H1 (cell line): Measurements from ENCODE around the gene MIER2. TPM values are rescaled to one million over a fixed set of nuclear protein-coding genes. Genes with fewer than 3 reads are reported as not detected.
"Not testable (repeated sequence)": the region's sequence is repeated elsewhere in the genome, so short reads cannot be mapped to it uniquely, and the experiment has no call there.

Source experiments
- CTCF ChIA-PET: fragments of 300-600 bp; sonication (Branson Sonifier 250); formaldehyde crosslinking; loops from one replicate; lab custom pipeline; 2021; ENCODE audit not compliant: partially characterized antibody; lab: Charles Lee
- POLR2A ChIA-PET: fragments of 300-600 bp; sonication (Branson Sonifier 250); formaldehyde crosslinking; loops from one replicate; lab custom pipeline; 2021; ENCODE audit warnings: inconsistent platforms; ENCODE audit not compliant: partially characterized antibody; lab: Charles Lee
- DNase-seq, 2 experiments: peaks; one replicate each; pipeline versions ENCODE4 v3.0.0 to v3.0.0-alpha.2; 2010 to 2022; ENCODE audit warnings: low spot score in 2 of 2, low read depth in 1 of 2, mixed read lengths in 1 of 2
- FAIRE-seq: peaks from 2 replicates; lab custom pipeline; 2011; peaks lifted over from hg19 to GRCh38; lab: Jason Lieb, UNC
- H2AFZ ChIP-seq: 2 replicates; pipeline ENCODE4 v1.8.1; 2012; ENCODE audit warnings: low read length, inconsistent platforms
- H2AK5ac ChIP-seq: 2 replicates; pipeline ENCODE4 v1.6.1; 2013; ENCODE audit warnings: low read depth, low read length
- H2BK120ac ChIP-seq: replicated peaks from 2 replicates; pipeline ENCODE3; 2013; ENCODE audit warnings: low read depth, low read length, inconsistent platforms
- H2BK12ac ChIP-seq: 2 replicates; pipeline ENCODE4 v1.6.1; 2013; ENCODE audit warnings: low read depth, low read length
- H2BK15ac ChIP-seq: 2 replicates; pipeline ENCODE4 v1.6.1; 2013; ENCODE audit warnings: low read length
- H2BK20ac ChIP-seq: 2 replicates; pipeline ENCODE4 v1.6.1; 2013; ENCODE audit warnings: low read length
- H2BK5ac ChIP-seq: 2 replicates; pipeline ENCODE4 v1.6.1; 2013; ENCODE audit warnings: low read depth, low read length
- H3K14ac ChIP-seq: 2 replicates; pipeline ENCODE4 v1.6.1; 2013; ENCODE audit warnings: inconsistent platforms; ENCODE audit not compliant: insufficient read length
- H3K18ac ChIP-seq: 2 replicates; pipeline ENCODE4 v1.6.1; 2013; ENCODE audit warnings: low read length; ENCODE audit errors: extremely low read depth
- H3K23ac ChIP-seq: 2 replicates; pipeline ENCODE4 v1.6.1; 2013; ENCODE audit warnings: inconsistent platforms; ENCODE audit not compliant: insufficient read length
- H3K23me2 ChIP-seq: 2 replicates; pipeline ENCODE4 v1.6.1; 2013; ENCODE audit warnings: low read depth, low read length
- H3K27ac ChIP-seq: 2 replicates; pipeline ENCODE4 v1.6.1; 2011; ENCODE audit warnings: low read depth, low read length, inconsistent platforms
- H3K27me3 ChIP-seq, 4 experiments: replicated peaks in 1 of 4; 1 replicate in 1 of 4; 2 replicates in 3 of 4; pipeline versions ENCODE4 v1.6.1 to v1.8.1; 2011 to 2013; ENCODE audit warnings: low read length in 3 of 4, mild to moderate bottlenecking in 3 of 4, inconsistent platforms in 2 of 4, mixed read lengths in 2 of 4, moderate library complexity in 1 of 4; ENCODE audit not compliant: control insufficient read depth in 3 of 4, insufficient read depth in 3 of 4; ENCODE audit errors: extremely low read depth in 1 of 4
- H3K36me3 ChIP-seq, 4 experiments: 2 replicates each; pipeline versions ENCODE4 v1.6.1 to v1.8.1; 2011 to 2013; ENCODE audit warnings: mild to moderate bottlenecking in 4 of 4, low read length in 3 of 4, moderate library complexity in 2 of 4, control low read depth in 1 of 4, inconsistent platforms in 1 of 4; ENCODE audit not compliant: insufficient read depth in 4 of 4, control insufficient read depth in 2 of 4
- H3K4ac ChIP-seq: replicated peaks from 2 replicates; pipeline ENCODE3; 2013; ENCODE audit warnings: low read length, low read depth, mixed read lengths, inconsistent platforms; ENCODE audit not compliant: insufficient read length
- H3K4me1 ChIP-seq, 4 experiments: replicated peaks in 1 of 4; 1 replicate in 1 of 4; 2 replicates in 3 of 4; pipeline versions ENCODE4 v1.6.1 to v1.8.1; 2011 to 2013; ENCODE audit warnings: low read length in 3 of 4, inconsistent platforms in 2 of 4, mixed read lengths in 1 of 4; ENCODE audit not compliant: insufficient read depth in 4 of 4, control insufficient read depth in 3 of 4
- H3K4me2 ChIP-seq, 2 experiments: 2 replicates each; pipeline versions ENCODE4 v1.6.1 to v1.8.1; 2011 to 2013; ENCODE audit warnings: low read depth in 2 of 2, low read length in 2 of 2, control low read depth in 1 of 2, inconsistent platforms in 1 of 2, mild to moderate bottlenecking in 1 of 2; ENCODE audit not compliant: insufficient read depth in 1 of 2
- H3K4me3 ChIP-seq, 4 experiments: fragments of 200-600, 300-600 bp in 1 of 4; sonication (generic), shearing (Covaris generic), sonication (Bioruptor Twin) in 1 of 4; 2 replicates each; pipeline versions ENCODE4 v1.5.1 to v1.8.1; 2011 to 2016; ENCODE audit warnings: low read length in 4 of 4, low read depth in 3 of 4, control low read depth in 2 of 4, inconsistent platforms in 2 of 4, mild to moderate bottlenecking in 2 of 4, mixed read lengths in 1 of 4, moderate library complexity in 1 of 4; ENCODE audit not compliant: insufficient read depth in 2 of 4; ENCODE audit errors: extremely low read depth in 1 of 4
- H3K56ac ChIP-seq: replicated peaks from 2 replicates; pipeline ENCODE3; 2013; ENCODE audit warnings: low read depth, mild to moderate bottlenecking, mixed read lengths, low read length, inconsistent platforms; ENCODE audit not compliant: insufficient read length
- H3K79me1 ChIP-seq: 2 replicates; pipeline ENCODE4 v1.6.1; 2013; ENCODE audit warnings: low read depth, low read length, control low read depth
- H3K79me2 ChIP-seq, 2 experiments: 2 replicates each; pipeline versions ENCODE4 v1.6.1 to v1.8.1; 2012 to 2013; ENCODE audit warnings: low read length in 2 of 2, mild to moderate bottlenecking in 2 of 2, inconsistent platforms in 1 of 2; ENCODE audit not compliant: insufficient read depth in 2 of 2, control insufficient read depth in 1 of 2
- H3K9ac ChIP-seq, 4 experiments: replicated peaks in 1 of 4; 1 replicate in 1 of 4; 2 replicates in 3 of 4; pipeline versions ENCODE4 v1.6.1 to v1.8.1; 2011 to 2013; ENCODE audit warnings: low read depth in 3 of 4, low read length in 3 of 4, control low read depth in 2 of 4, mild to moderate bottlenecking in 2 of 4, moderate library complexity in 2 of 4, inconsistent platforms in 1 of 4; ENCODE audit errors: extremely low read depth in 1 of 4
- H3K9me3 ChIP-seq, 2 experiments: 2 replicates each; pipeline versions ENCODE4 v1.6.1 to v1.8.1; 2012 to 2013; ENCODE audit warnings: mild to moderate bottlenecking in 2 of 2, moderate library complexity in 2 of 2, control low read depth in 1 of 2, inconsistent platforms in 1 of 2, low read depth in 1 of 2, low read length in 1 of 2, mixed read lengths in 1 of 2; ENCODE audit not compliant: insufficient read depth in 2 of 2
- H4K20me1 ChIP-seq, 2 experiments: replicated peaks in 1 of 2; 2 replicates each; pipeline versions ENCODE3 to v1.8.1; 2011 to 2013; ENCODE audit warnings: inconsistent platforms in 2 of 2, low read length in 2 of 2, mild to moderate bottlenecking in 1 of 2; ENCODE audit not compliant: insufficient read depth in 2 of 2, control insufficient read depth in 1 of 2
- H4K5ac ChIP-seq: 2 replicates; pipeline ENCODE4 v1.6.1; 2013; ENCODE audit warnings: low read length, low read depth, mixed read lengths, inconsistent platforms; ENCODE audit not compliant: insufficient read length
- H4K8ac ChIP-seq: 2 replicates; pipeline ENCODE4 v1.8.0; 2013; ENCODE audit warnings: mild to moderate bottlenecking, moderate library complexity, low read length, inconsistent platforms; ENCODE audit not compliant: insufficient read depth; ENCODE audit errors: extremely low read depth
- H4K91ac ChIP-seq: replicated peaks from 2 replicates; pipeline ENCODE3; 2013; ENCODE audit warnings: low read length, mixed read lengths, inconsistent platforms; ENCODE audit not compliant: insufficient read length
- WGBS, 2 experiments: shearing (Covaris generic) in 1 of 2; methylation state at CpG; one replicate each; pipeline versions ENCODE4 v1.1.6 to v1.1.7; 2013 to 2015; ENCODE audit warnings: low lambda C conversion rate in 2 of 2, mixed read lengths in 2 of 2, inconsistent platforms in 1 of 2, low coverage in 1 of 2, missing lambda C conversion rate in 1 of 2; ENCODE audit not compliant: insufficient replicate concordance in 2 of 2, insufficient coverage in 1 of 2, insufficient read length in 1 of 2; ENCODE audit errors: extremely low coverage in 1 of 2, missing lambda C conversion rate in 1 of 2; 5-methylcytosine and 5-hydroxymethylcytosine counted together
- polyA plus RNA-seq, 7 experiments: library from polyadenylated mRNA; depleted of rRNA in 3 of 7; stranded (reverse) in 5 of 7; unstranded in 2 of 7; fragments of >200 nt in 5 of 7; fragments of 200-250 nt in 2 of 7; gene quantifications; 1 replicate in 5 of 7; 2 replicates in 1 of 7; 4 replicates in 1 of 7; pipeline versions ENCODE4 v1.2.1 to v1.2.3, GENCODE V29; 2011 to 2013; ENCODE audit warnings: missing spikeins in 2 of 7, mixed read lengths in 2 of 7
- total RNA-seq: library from RNA; stranded (reverse); fragmentation: NEBNext Ultra II Directional; extraction: Animal tissue kit (Norgen Biotek cat#: 25700); gene quantifications from 2 replicates; pipeline ENCODE4 v1.2.1, GENCODE V29; 2021

Gene MIER2
- total and polyA plus RNA-seq, 2 of the 8 experiments (the other 6 are each of a cell fraction or from before 2014, with no cell fraction given): 30.3 to 48.3 TPM

GRCh38 chr19:380618-381219 lies 36.1 kb upstream of the MIER2 start:
- not testable (repeated sequence) for H2BK120ac ChIP-seq, H3K27ac ChIP-seq, H4K5ac ChIP-seq, H2AK5ac ChIP-seq, H4K20me1 ChIP-seq, H2AFZ ChIP-seq, H3K18ac ChIP-seq, H3K4ac ChIP-seq, H4K91ac ChIP-seq, H3K23me2 ChIP-seq, H3K14ac ChIP-seq, H3K23ac ChIP-seq, H2BK12ac ChIP-seq, FAIRE-seq, H4K8ac ChIP-seq, H3K27me3 ChIP-seq, H2BK15ac ChIP-seq, H3K79me1 ChIP-seq, H2BK5ac ChIP-seq, H3K79me2 ChIP-seq, H3K56ac ChIP-seq, H3K4me3 ChIP-seq, H3K4me1 ChIP-seq, H3K4me2 ChIP-seq, H2BK20ac ChIP-seq, H3K36me3 ChIP-seq, H3K9ac ChIP-seq, H3K9me3 ChIP-seq, DNase-seq
- POLR2A ChIA-PET: interaction anchor here (1.2 kb wide), 1 partner anchor 20 kb away, joined by 3 read pairs; no protein-coding TSS in a partner anchor
- CTCF ChIA-PET: interaction anchor here (1.0 to 1.7 kb wide), 3 partner anchors 8 to 32 kb away, joined by 3 to 6 read pairs (median 3); no protein-coding TSS in a partner anchor
- WGBS, 2 experiments: 90% methylated on average over 6 of the region's 17 CpGs; no CpG with 5 or more reads in 1 of the 2 experiments
